Stimulated activated CD8-positive, alpha-beta memory T cell treated with anti-CD3 and anti-CD28 coated beads, Interleukin-4, amount 100 ng/mL, for 24 hours (primary cell): ENCODE results near the gene SMARCD2.
"Not testable (repeated sequence)": the region's sequence is repeated elsewhere in the genome, so short reads cannot be mapped to it uniquely, and the experiment has no call there.

Experiments used
- DNase-seq: peaks from one replicate; pipeline ENCODE4 v3.0.0-alpha.2; 2020; ENCODE audit warnings: low read depth

Gene SMARCD2

GRCh38 chr17:63842540-63843386 lies at the start of gene SMARCD2:
TSS of gene SMARCD2 (minus strand) at chr17:63842685. CDS start at chr17:63842674, 11 bp downstream.
- peak; percentile 98 for DNase-seq

DNA sequence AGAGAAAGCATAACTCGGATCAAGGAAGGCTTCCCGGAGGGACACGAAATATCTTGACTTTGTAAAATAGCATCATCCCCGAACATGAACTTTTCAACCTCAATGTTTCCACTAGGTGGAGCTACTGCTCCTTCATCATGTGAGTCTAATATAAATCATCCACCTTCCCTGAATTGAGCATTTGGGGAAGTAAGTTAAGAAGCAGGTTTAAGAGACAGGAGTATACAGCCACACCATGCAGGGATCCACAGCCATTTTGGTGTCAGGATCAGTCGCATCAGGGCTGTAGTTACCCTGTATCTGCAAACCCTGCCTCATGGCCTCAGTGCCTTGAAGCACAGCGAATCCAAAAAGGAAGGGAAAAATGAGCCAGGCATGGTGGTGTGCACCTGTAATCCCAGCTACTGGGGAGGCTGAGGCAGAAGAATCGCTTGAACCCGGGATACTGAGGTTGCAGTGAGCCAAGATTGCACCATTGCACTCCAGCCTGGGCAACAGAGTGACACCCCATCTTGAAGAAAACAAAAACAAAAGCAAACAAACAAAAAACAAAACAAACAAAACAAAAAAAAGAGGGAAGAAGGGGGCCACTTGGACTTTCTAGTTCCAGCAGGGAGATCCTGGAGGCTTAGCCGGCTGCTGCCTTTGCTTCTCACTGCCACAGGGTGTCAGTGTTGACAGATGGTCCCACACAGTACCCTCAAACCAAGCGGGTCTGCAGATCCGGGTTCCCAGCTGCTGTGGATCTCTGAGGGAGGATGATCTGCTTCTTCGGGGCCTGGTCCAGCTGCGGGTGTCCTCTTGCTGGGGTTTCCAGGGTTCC lies 46.8 kb upstream of the SMARCD2 start:
- DNase-seq, result not testable (repeated sequence)

- not testable (repeated sequence) for DNase-seq
Measured at GRCh38 chr17:63885119-63885518, 42.6 kb upstream of the SMARCD2 start.

DNA sequence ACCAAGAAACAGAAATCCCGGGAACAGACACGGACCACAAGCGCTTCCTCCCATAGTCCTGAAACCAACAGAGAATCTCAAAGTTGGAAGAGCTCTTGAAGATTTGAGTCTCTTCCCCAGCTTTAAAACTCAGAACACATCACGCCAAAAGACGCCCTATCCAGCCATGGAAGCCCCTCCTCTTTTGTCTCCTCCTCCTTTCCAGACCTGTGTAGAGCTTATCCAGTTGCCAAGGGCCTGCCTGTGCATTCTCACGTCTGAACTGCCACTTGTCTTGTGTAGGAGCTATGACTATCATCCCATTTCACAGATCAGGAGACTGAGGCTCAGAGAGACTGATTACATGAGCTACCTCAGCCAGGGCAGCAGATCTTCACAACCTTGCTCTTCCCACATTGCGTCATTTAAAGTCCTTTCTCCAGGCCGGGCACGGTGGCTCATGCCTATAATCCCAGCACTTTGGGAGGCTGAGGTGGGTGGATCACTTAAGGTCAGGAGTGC lies 40.2 kb upstream of the SMARCD2 start:
- DNase-seq, result not testable (repeated sequence)

DNA sequence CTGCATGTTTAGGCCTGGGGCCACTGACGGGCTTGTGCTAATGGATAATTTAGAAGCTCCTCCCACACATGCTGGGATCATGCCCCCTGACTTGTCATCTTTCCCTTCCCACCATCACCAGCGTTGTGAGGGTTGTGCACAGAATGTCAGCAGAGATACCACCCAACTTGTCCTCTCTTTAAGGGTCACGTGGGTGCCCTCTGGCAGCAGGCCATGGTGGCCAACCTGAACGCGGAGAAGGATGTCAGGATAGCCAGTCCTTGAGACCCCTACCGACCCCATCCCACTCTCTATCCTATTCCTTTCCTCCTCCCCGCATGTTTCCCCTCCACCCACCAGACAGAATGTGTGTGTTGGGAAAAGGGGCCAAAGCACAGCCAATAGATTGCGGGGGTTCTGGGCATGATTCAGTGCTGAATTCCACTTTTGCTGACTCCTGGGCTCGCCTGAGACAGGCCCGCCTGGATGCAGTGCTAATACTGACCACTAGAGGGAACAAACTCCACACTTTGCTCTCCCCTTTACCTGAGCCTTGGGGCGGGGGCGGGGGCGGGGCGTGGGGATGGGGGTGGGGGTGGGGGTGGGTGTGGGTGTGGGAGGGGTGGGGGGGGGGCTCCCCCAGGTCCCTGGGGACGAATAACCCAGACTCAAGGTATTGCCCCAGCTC lies 39.6 kb upstream of the SMARCD2 start, which contains the start of gene GH2:
Gene GH2 (minus strand): TSS at position 10 of the 667 bp plus-strand sequence. CDS start 143 bp downstream, outside the sequence.
- DNase-seq, result peak; percentile 24

DNA sequence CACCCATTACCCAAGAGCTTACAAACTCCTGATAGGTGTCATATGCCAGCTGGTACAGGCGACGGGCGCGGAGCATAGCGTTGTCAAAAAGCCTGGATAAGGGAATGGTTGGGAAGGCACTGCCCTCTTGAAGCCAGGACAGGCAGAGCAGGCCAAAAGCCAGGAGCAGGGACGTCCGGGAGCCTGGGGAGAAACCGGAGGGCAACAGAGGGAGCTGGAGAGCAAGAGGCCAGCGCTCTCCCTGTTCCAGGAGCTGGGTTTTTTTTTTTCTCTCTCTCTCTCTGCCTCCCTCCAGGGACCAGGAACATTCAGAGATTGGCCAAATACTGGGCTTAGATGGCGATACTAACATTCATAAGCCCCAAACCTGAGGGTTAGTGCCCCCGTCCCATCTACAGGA lies 38.9 kb upstream of the SMARCD2 start:
- not testable (repeated sequence) for DNase-seq

- DNase-seq, result no peak
Measured at GRCh38 chr17:63880706-63881105, 38.2 kb upstream of the SMARCD2 start.

DNA sequence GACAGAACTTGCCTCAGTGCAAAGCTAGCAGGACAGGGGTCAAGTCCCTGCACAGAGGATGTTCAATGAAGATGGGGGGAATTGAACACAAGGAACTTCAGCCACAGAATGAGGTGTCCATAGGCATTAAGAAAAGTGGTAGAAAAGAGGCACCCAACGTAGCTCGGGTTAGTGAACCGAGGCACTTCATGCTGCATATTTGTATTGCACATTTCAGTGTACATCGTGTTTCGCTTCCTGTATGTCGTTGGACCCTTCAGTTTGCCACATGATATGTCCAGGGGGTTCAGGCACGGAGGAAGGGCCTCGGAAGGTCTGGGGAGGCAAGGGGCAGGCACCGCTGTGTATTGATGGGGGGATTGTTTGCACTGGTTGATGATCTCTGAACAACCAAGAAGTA lies 35.9 kb upstream of the SMARCD2 start:
- not testable (repeated sequence) for DNase-seq

DNA sequence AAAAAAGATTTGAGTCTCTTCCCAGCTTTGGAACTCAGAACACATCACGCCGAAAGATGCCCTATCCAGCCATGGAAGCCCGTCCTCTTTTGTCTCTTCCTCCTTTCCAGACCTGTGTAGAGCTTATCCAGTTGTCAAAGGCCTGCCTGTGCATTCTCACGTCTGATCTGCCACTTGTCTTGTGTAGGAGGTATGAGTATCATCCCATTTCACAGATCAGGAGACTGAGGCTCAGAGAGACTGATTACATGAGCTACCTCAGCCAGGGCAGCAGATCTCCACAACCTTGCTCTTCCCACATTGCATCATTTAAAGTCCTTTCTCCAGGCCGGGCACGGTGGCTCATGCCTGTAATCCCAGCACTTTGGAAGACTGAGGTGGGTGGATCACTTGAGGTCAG lies 32.2 kb upstream of the SMARCD2 start:
- not testable (repeated sequence) for DNase-seq

- DNase-seq, result not testable (repeated sequence)
Measured at GRCh38 chr17:63874061-63874626, 31.7 kb upstream of the SMARCD2 start.

DNA sequence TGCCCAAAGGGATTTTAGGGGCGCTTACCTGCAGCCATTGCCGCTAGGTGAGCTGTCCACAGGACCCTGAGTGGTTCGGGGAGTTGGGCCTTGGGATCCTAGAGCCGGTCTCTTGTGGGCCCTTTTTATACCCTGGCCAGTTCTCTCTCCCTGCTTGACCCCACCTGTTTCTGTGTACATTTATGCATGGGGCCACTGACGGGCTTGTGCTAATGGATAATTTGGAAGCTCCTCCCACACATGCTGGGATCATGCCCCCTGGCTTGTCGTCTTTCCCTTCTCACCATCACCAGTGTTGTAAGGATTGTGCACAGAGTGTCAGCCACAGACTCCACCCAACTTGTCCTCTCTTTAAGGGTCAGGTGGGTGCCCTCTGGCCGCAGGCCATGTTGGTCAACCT lies 31.1 kb upstream of the SMARCD2 start, which contains the start of gene CSH2:
Gene CSH2 (minus strand): TSS at position 101 of the 400 bp plus-strand sequence. CDS start 63 bp downstream, at position 38.
- DNase-seq, result not testable (repeated sequence)

DNA sequence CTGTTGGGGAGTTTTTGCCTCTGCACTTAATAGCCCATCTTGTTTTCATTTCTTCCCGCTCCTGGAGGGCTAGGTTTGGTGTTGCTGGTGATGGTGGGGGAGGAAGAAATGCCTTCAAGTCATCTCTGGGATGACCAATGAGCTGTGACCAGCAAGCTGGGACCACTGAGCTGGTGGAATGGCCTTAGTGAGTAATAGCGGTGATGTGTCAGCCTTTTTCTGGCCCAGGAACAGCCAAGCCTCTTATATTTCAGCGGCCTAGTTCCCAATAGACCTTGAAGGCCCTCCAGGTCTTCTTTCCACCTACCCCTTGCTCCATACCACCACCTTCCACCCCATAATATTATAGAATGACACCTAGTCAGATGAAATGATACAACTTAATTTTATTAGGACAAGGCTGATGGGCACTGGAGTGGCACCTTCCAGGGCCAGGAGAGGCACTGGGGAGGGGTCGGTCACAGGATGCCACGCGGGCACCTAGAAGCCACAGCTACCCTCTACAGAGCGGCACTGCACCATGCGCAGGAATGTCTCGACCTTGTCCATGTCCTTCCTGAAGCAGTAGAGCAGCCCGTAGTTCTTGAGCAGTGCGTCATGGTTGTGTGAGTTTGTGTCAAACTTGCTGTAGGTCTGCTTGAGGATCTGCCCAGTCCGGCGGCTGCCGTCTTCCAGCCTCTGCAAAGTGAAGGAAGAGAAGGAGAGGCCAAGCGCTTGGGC lies 29.3 kb upstream of the SMARCD2 start:
- not testable (repeated sequence) for DNase-seq

DNA sequence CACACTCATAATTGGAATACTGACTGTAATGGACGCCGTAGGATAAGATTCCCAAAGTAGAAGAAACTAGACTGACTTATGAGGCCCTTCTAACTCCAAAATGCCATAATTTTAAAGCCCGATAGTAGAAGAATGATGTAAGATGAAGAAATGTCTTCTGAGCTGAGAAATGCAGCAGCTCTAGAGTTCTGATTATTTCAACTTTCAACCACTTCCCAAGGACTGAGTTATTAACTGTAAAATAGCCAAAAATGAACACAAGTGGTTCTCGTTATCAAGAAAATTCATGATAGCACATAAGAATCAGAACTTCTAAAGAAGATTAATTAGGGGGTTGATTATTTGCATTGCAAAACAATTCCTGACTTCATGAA lies 27.8 kb upstream of the SMARCD2 start:
- not testable (repeated sequence) for DNase-seq

- DNase-seq, result not testable (repeated sequence)
Measured at GRCh38 chr17:63869491-63870291, 27.2 kb upstream of the SMARCD2 start.

DNA sequence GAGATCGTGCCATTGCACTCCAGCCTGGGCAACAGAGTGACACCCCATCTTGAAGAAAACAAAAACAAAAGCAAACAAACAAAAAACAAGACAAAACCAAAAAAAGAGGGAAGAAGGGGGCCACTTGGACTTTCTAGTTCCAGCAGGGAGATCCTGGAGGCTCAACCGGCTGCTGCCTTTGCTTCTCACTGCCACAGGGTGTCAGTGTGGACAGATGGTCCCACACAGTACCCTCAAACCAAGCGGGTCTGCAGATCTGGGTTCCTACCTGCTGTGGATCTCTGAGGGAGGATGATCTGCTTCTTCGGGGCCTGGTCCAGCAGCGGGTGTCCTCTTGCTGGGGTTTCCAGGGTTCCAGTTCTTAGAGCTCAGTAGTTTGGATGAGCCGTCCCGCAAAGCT lies 24.1 kb upstream of the SMARCD2 start:
- DNase-seq, result not testable (repeated sequence)

DNA sequence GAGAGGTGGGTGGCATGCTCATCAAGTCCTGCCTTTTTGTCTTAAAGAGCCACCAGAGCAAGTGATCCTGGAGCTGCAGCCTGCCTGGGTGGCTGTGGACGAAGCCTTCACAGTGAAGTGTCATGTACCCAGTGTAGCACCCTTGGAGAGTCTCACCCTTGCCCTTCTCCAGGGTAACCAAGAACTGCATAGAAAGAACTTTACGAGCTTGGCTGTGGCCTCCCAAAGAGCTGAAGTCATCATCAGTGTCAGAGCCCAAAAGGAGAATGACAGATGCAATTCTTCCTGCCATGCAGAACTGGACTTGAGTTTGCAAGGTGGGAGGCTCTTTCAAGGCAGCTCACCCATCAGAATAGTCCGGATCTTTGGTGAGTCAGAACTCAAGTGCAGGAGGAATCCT lies 16.8 kb upstream of the SMARCD2 start:
- DNase-seq, result no peak

DNA sequence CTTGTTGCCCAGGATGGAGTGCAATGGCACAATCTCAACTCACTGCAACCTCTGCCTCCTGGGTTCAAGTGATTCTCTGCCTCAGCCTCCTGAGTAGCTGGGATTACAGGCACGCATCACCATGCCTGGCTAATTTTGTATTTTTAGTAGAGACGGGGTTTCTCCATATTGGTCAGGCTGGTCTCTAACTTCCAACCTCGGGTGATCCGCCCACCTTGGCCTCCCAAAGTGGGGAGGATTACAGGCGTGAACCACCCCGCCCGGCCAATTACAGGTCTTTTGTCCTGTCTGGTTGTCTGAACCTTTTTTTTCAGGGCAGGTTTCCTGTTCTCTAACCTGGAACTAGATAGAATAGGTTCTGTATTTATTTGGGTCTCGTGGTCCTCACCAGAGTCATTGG lies 13.9 kb upstream of the SMARCD2 start:
- DNase-seq, result not testable (repeated sequence)

- no peak for DNase-seq
Measured at GRCh38 chr17:63855185-63855584, 12.7 kb upstream of the SMARCD2 start.

GRCh38 chr17:63854709-63855108 lies 12.2 kb upstream of the SMARCD2 start:
- DNase-seq, result no peak

- no peak for DNase-seq
Measured at GRCh38 chr17:63853260-63853659, 10.8 kb upstream of the SMARCD2 start.
